Measurements from ENCODE around the gene MAP6.

Gene MAP6

GRCh38 chr11:75665990-75666389 lies 2.8 kb downstream of the MAP6 start:
- no peak for DNase-seq

- no peak for DNase-seq
These were observed 3.7 kb downstream of the MAP6 start for GRCh38 chr11:75665126-75665525.

GRCh38 chr11:75664389-75664788 lies 4.4 kb downstream of the MAP6 start:
- no peak for DNase-seq

- DNase-seq = no peak
These were observed 5.0 kb downstream of the MAP6 start for GRCh38 chr11:75663808-75664207.

- DNase-seq = no peak
These were observed 9.0 kb downstream of the MAP6 start for GRCh38 chr11:75659836-75660235.

GRCh38 chr11:75656044-75656727 lies 12.7 kb downstream of the MAP6 start:
- no peak for DNase-seq

GRCh38 chr11:75655605-75656004 lies 13.2 kb downstream of the MAP6 start:
- DNase-seq = no peak

GRCh38 chr11:75654314-75654713 lies 14.5 kb downstream of the MAP6 start:
- no peak for DNase-seq

- DNase-seq = no peak
These were observed 15.3 kb downstream of the MAP6 start for GRCh38 chr11:75653532-75653931.

GRCh38 chr11:75652936-75653335 lies 15.9 kb downstream of the MAP6 start:
- DNase-seq = no peak

- no peak for DNase-seq
These were observed 17.6 kb downstream of the MAP6 start for GRCh38 chr11:75651218-75651617.

GRCh38 chr11:75650167-75650723 lies 18.6 kb downstream of the MAP6 start:
- DNase-seq = no peak

- DNase-seq = no peak
These were observed 23.9 kb downstream of the MAP6 start for GRCh38 chr11:75644946-75645345.

GRCh38 chr11:75644370-75644769 lies 24.5 kb downstream of the MAP6 start:
- no peak for DNase-seq

GRCh38 chr11:75642402-75643113 lies 26.3 kb downstream of the MAP6 start:
- DNase-seq = no peak

- no peak for DNase-seq
These were observed 29.1 kb downstream of the MAP6 start for GRCh38 chr11:75639762-75640181.

- DNase-seq = no peak
These were observed 30.8 kb downstream of the MAP6 start for GRCh38 chr11:75637998-75638397.

GRCh38 chr11:75635066-75635862 lies 33.6 kb downstream of the MAP6 start:
- DNase-seq = no peak

- DNase-seq = no peak
These were observed 35.3 kb downstream of the MAP6 start for GRCh38 chr11:75633409-75634066.

- DNase-seq = no peak
These were observed 35.9 kb downstream of the MAP6 start for GRCh38 chr11:75632962-75633361.

- no peak for DNase-seq
These were observed 36.4 kb downstream of the MAP6 start for GRCh38 chr11:75632450-75632849.

- no peak for DNase-seq
These were observed 37.6 kb downstream of the MAP6 start for GRCh38 chr11:75631086-75631730.

Data from activated naive CD4-positive, alpha-beta T cell treated with Interleukin-2 at 50 U/mL for 16 hours (primary cell).